ENCODE results near the gene SLC20A1.
"Not testable (repeated sequence)": the region's sequence is repeated elsewhere in the genome, so short reads cannot be mapped to it uniquely, and the experiment has no call there.

Gene SLC20A1

GRCh38 chr2:112645310-112646101, at the start of gene SLC20A1:
SLC20A1 (plus strand) TSS chr2:112645939; CDS start chr2:112646829, 890 bp downstream.
- DNase-seq, result peak; percentile 97

- no peak for DNase-seq
These were observed 48.0 kb upstream of the SLC20A1 start for GRCh38 chr2:112597537-112598322.

- DNase-seq, result no peak
These were observed 45.1 kb upstream of the SLC20A1 start for GRCh38 chr2:112600634-112601033.

GRCh38 chr2:112601754-112602153, 44.0 kb upstream of the SLC20A1 start:
- no peak for DNase-seq

- DNase-seq, result no peak
These were observed 42.8 kb upstream of the SLC20A1 start for GRCh38 chr2:112602917-112603316.

- no peak for DNase-seq
These were observed 42.0 kb upstream of the SLC20A1 start for GRCh38 chr2:112603731-112604130.

GRCh38 chr2:112604952-112605351, 40.8 kb upstream of the SLC20A1 start:
- no peak for DNase-seq

- no peak for DNase-seq
These were observed 39.8 kb upstream of the SLC20A1 start for GRCh38 chr2:112605926-112606325.

- DNase-seq, result no peak
These were observed 39.2 kb upstream of the SLC20A1 start for GRCh38 chr2:112606547-112606946.

- DNase-seq, result no peak
These were observed 37.9 kb upstream of the SLC20A1 start for GRCh38 chr2:112607680-112608438.

GRCh38 chr2:112609320-112609719, 36.4 kb upstream of the SLC20A1 start:
- DNase-seq, result not testable (repeated sequence)

- DNase-seq, result not testable (repeated sequence)
These were observed 33.5 kb upstream of the SLC20A1 start for GRCh38 chr2:112612283-112612682.

- no peak for DNase-seq
These were observed 31.4 kb upstream of the SLC20A1 start for GRCh38 chr2:112614201-112614840.

- DNase-seq, result no peak
These were observed 30.7 kb upstream of the SLC20A1 start for GRCh38 chr2:112615051-112615450.

GRCh38 chr2:112615798-112616197, 29.9 kb upstream of the SLC20A1 start:
- not testable (repeated sequence) for DNase-seq

GRCh38 chr2:112618383-112618782, 27.4 kb upstream of the SLC20A1 start:
- DNase-seq, result no peak

GRCh38 chr2:112621790-112622527, 23.8 kb upstream of the SLC20A1 start:
- no peak for DNase-seq

GRCh38 chr2:112622528-112622849, 23.2 kb upstream of the SLC20A1 start:
- DNase-seq, result no peak

GRCh38 chr2:112623913-112624777, 21.6 kb upstream of the SLC20A1 start:
- DNase-seq, result peak; percentile 72

GRCh38 chr2:112625474-112626114, 20.1 kb upstream of the SLC20A1 start:
- DNase-seq, result no peak

GRCh38 chr2:112626604-112627059, 19.1 kb upstream of the SLC20A1 start:
- peak; percentile 66 for DNase-seq
